Endothelial cell of umbilical vein (primary cell): ENCODE measurements around the gene LRP10. TPM values are rescaled to one million over a fixed set of nuclear protein-coding genes. Genes with fewer than 3 reads are reported as not detected.
A peak's percentile ranks its signal among the peaks of the same experiment; 100 is the strongest.
"Not testable (repeated sequence)": the region's sequence is repeated elsewhere in the genome, so short reads cannot be mapped to it uniquely, and the experiment has no call there.

Experiments
- BruUV-seq: library from RNA; stranded (reverse); fragments of 400-500 nt; replicated peaks from 2 replicates; lab custom pipeline; 2021; lab: Mats Ljungman, UMichigan
- CTCF ChIA-PET: fragments of 300-600, 350-600 bp; sonication (Branson Sonifier 250); formaldehyde crosslinking; loops from one replicate; lab custom pipeline; 2021; ENCODE audit warnings: antibody characterized with exemption, inconsistent platforms; lab: Charles Lee
- POLR2A ChIA-PET: fragments of 300-600, 350-600 bp; sonication (Branson Sonifier 250); formaldehyde crosslinking; loops from one replicate; lab custom pipeline; 2021; ENCODE audit warnings: antibody characterized with exemption, inconsistent platforms; lab: Charles Lee
- DNase-seq: peaks from one replicate; pipeline ENCODE4 v3.0.0-alpha.2; 2011; ENCODE audit warnings: low read depth, low spot score
- FAIRE-seq: peaks from 2 replicates; lab custom pipeline; 2011; peaks lifted over from hg19 to GRCh38; lab: Jason Lieb, UNC
- H2AFZ ChIP-seq: 2 replicates; pipeline ENCODE4 v1.6.0; 2012; ENCODE audit warnings: low read depth, low read length, control low read depth, inconsistent platforms
- H3K27ac ChIP-seq: 2 replicates; pipeline ENCODE4 v1.5.1; 2011; ENCODE audit warnings: low read depth, mild to moderate bottlenecking, control low read depth, low read length, moderate library complexity; ENCODE audit not compliant: insufficient read depth
- H3K27me3 ChIP-seq, 2 experiments: 2 replicates each; pipeline versions ENCODE4 v1.6.0 to v1.6.1; 2011; ENCODE audit warnings: low read length in 2 of 2, mixed read lengths in 1 of 2; ENCODE audit not compliant: control insufficient read depth in 2 of 2, insufficient read depth in 2 of 2
- H3K36me3 ChIP-seq, 2 experiments: 2 replicates in 1 of 2; 3 replicates in 1 of 2; pipeline ENCODE4 v1.5.1; 2011; ENCODE audit warnings: low read length in 2 of 2, mild to moderate bottlenecking in 1 of 2, moderate library complexity in 1 of 2; ENCODE audit not compliant: control insufficient read depth in 2 of 2, insufficient read depth in 2 of 2; ENCODE audit errors: extremely low read depth in 1 of 2
- H3K4me1 ChIP-seq: 3 replicates; pipeline ENCODE4 v1.5.1; 2011; ENCODE audit warnings: mild to moderate bottlenecking, low read length; ENCODE audit not compliant: control insufficient read depth, insufficient read depth; ENCODE audit errors: extremely low read depth
- H3K4me2 ChIP-seq: 2 replicates; pipeline ENCODE4 v1.6.1; 2011; ENCODE audit warnings: low read length, control low read depth, mixed read lengths; ENCODE audit not compliant: insufficient read depth
- H3K4me3 ChIP-seq, 3 experiments: fragments of 200-600 bp in 1 of 3; sonication (generic), shearing (Covaris generic) in 1 of 3; replicated peaks in 1 of 3; 2 replicates each; pipeline ENCODE4 v1.5.1; 2011 to 2016; ENCODE audit warnings: control low read depth in 3 of 3, low read length in 3 of 3, mild to moderate bottlenecking in 2 of 3, inconsistent platforms in 1 of 3, low read depth in 1 of 3, moderate library complexity in 1 of 3; ENCODE audit not compliant: insufficient read depth in 1 of 3
- H3K79me2 ChIP-seq: 2 replicates; pipeline ENCODE4 v1.6.0; 2012; ENCODE audit warnings: low read length, inconsistent platforms; ENCODE audit not compliant: control insufficient read depth, insufficient read depth
- H3K9ac ChIP-seq: replicated peaks from 2 replicates; pipeline ENCODE3; 2011; ENCODE audit warnings: low read length, control low read depth; ENCODE audit not compliant: insufficient read depth; ENCODE audit errors: extremely low read depth
- H3K9me1 ChIP-seq: replicated peaks from 3 replicates; pipeline ENCODE4 v1.6.0; 2011; ENCODE audit warnings: mild to moderate bottlenecking, low read length; ENCODE audit not compliant: control insufficient read depth, insufficient read depth; ENCODE audit errors: extremely low read depth
- H3K9me3 ChIP-seq: replicated peaks from 2 replicates; pipeline ENCODE4 v1.5.1; 2012; ENCODE audit warnings: low read length, inconsistent platforms; ENCODE audit not compliant: control insufficient read depth, insufficient read depth
- H4K20me1 ChIP-seq: replicated peaks from 2 replicates; pipeline ENCODE3; 2011; ENCODE audit warnings: mild to moderate bottlenecking, low read length; ENCODE audit not compliant: control insufficient read depth, insufficient read depth; ENCODE audit errors: extremely low read depth
- FOS ChIP-seq: IDR thresholded peaks from 2 replicates; pipeline ENCODE4 v1.6.1; 2011; ENCODE audit warnings: mild to moderate bottlenecking, low read length, moderate library complexity, borderline replicate concordance; ENCODE audit not compliant: insufficient read depth
- GATA2 ChIP-seq: IDR thresholded peaks from 2 replicates; pipeline ENCODE4 v1.7.0; 2011; ENCODE audit warnings: low read depth, mild to moderate bottlenecking, moderate library complexity, mixed read lengths, low read length; ENCODE audit not compliant: insufficient read length, insufficient read depth
- JUN ChIP-seq: IDR thresholded peaks from 2 replicates; pipeline ENCODE4 v1.6.1; 2011; ENCODE audit warnings: borderline replicate concordance, low read depth; ENCODE audit not compliant: insufficient read length, insufficient read depth
- POLR2A ChIP-seq: IDR thresholded peaks from 2 replicates; pipeline ENCODE4 v1.6.1; 2012; ENCODE audit warnings: low read depth, mild to moderate bottlenecking, control low read depth, low read length
- POLR2AphosphoS5 ChIP-seq: IDR thresholded peaks from 2 replicates; pipeline ENCODE4 v1.6.1; 2012; ENCODE audit warnings: low read depth, mild to moderate bottlenecking, control low read depth, low read length, moderate library complexity; ENCODE audit not compliant: insufficient read depth
- dilution Hi-C: fragments of 300-500 bp; cut with MboI; formaldehyde crosslinking; loops from one replicate; pipeline ENCODE4 v1.15.0; 2019; ENCODE audit warnings: low sequenced_read_pairs; ENCODE audit not compliant: extremely low pct_ligation_motif_present
- intact Hi-C: fragments of 100-400 bp; cut with micrococcal nuclease; formaldehyde crosslinking; loops from one replicate; pipeline ENCODE4 v1.10.0; 2022
- polyA plus RNA-seq, 4 experiments: library from polyadenylated mRNA; depleted of rRNA in 3 of 4; stranded (reverse) in 3 of 4; unstranded in 1 of 4; fragments of >200 nt; gene quantifications; 2 replicates each; pipeline versions ENCODE4 v1.2.1 to v1.2.3, GENCODE V29; 2011 to 2012; ENCODE audit warnings: missing spikeins in 1 of 4
- total RNA-seq: library from RNA; stranded (reverse); gene quantifications from 2 replicates; pipeline ENCODE4 v1.2.3, GENCODE V29; 2021
- TF ChIP-seq, protein P1 (sequence below): IDR thresholded peaks from 2 replicates; pipeline ENCODE4 v1.6.1; 2011; ENCODE audit not compliant: insufficient read depth, insufficient read length
- TF ChIP-seq, protein P2 (sequence below), 2 donors: IDR thresholded peaks; 1 replicate in 1 of 2; 2 replicates in 1 of 2; pipeline ENCODE4 v1.5.1; 2011; ENCODE audit warnings: low read length in 2 of 2, mild to moderate bottlenecking in 2 of 2, moderate library complexity in 2 of 2, control low read depth in 1 of 2, inconsistent platforms in 1 of 2, low read depth in 1 of 2; ENCODE audit not compliant: insufficient read depth in 1 of 2; ENCODE audit errors: extremely low read depth in 1 of 2

LRP10 gene
- total and polyA plus RNA-seq, 2 donors (not counting 3 experiments of a cell fraction or from before 2014, with no cell fraction given), result 123 to 157 TPM

DNA sequence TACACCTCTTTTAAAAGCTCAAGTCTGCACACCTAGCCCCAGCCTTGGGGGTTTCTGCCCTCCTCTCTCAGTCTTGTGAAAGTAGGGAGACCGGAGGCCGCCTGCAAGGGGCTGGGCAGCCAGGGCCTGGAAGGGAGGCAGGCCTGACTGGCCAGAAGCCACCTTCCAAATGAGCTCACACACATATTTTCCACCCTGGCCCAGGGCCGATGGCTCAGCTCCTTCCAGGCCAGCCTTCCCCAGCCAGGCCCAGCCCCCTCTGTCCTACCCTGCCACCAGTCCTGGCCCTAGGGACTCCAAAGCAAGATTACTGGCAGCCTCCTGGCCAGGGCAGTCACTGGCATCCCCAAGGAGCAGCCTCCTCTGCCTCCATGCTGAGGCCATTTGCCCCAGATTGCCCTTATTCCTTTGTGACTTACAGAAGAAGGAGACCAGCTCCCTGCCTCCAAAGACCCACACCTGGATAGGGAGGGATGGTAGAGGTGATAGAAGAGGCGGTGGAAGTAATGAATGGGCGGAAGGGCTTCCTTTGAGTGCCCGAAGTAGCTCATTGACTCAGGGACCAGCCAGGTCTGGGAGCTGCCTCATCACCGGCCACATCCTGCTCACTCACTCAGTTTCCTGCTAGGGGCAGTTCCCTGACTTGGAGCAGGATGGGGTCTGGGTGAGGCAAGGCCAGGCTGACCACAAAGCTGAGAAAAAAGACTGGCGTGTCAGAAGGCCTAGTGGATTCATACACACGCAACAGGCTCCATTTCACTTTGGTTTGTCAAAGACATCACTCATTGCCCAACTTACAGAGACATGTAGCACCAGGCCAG, 20.4 kb upstream of the LRP10 start:
- DNase-seq (peak; percentile 92), FAIRE-seq (peak; percentile 99)
- Histone ChIP-seq H3K27me3 (no peaks in the 10 kb centered on the region), H3K36me3 (peaks cover 4 to 7% of the 10 kb centered on the region in 2 experiments), H3K9me1 (no peaks in the 10 kb centered on the region), H3K4me2 (peak overlapping the region; percentile 46), H3K27ac (peak overlapping the region; percentile 98), H3K79me2 (peaks cover 4% of the 10 kb centered on the region), H3K4me1 (peaks cover 65% of the 10 kb centered on the region), H3K9ac (peak overlapping the region; percentile 84), H3K9me3 (no peaks in the 10 kb centered on the region), H2AFZ (no peak overlapping the region), H3K4me3 (no peak overlapping the region), H4K20me1 (no peaks in the 10 kb centered on the region)
- ChIA-PET CTCF (interaction anchor here (0.7 to 10.2 kb wide), 24 partner anchors 15 to 462 kb away, joined by 3 to 313 read pairs (median 4); partner anchors contain the start of genes ABHD4, DAD1, LRP10 and MMP14), POLR2A (interaction anchor here (1.2 to 1.7 kb wide), 3 partner anchors 10 to 28 kb away, joined by 5 to 15 read pairs (median 9); no protein-coding TSS in a partner anchor)
- dilution Hi-C loops, result no loop called here
- BruUV-seq, result TSS peak; percentile 62
- intact Hi-C loops, result loop anchor here (1.0 to 10.0 kb wide), 4 partner anchors 15 to 376 kb away; partner anchors contain the start of gene MMP14
- TF ChIP-seq POLR2A (peak; percentile 72), POLR2AphosphoS5 (peak; percentile 92), FOS (peak; percentile 96), JUN (peak; percentile 68), GATA2 (peak; percentile 68)
- TF ChIP-seq, protein P1, sequence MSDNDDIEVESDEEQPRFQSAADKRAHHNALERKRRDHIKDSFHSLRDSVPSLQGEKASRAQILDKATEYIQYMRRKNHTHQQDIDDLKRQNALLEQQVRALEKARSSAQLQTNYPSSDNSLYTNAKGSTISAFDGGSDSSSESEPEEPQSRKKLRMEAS, result no peak
- TF ChIP-seq, protein P2, sequence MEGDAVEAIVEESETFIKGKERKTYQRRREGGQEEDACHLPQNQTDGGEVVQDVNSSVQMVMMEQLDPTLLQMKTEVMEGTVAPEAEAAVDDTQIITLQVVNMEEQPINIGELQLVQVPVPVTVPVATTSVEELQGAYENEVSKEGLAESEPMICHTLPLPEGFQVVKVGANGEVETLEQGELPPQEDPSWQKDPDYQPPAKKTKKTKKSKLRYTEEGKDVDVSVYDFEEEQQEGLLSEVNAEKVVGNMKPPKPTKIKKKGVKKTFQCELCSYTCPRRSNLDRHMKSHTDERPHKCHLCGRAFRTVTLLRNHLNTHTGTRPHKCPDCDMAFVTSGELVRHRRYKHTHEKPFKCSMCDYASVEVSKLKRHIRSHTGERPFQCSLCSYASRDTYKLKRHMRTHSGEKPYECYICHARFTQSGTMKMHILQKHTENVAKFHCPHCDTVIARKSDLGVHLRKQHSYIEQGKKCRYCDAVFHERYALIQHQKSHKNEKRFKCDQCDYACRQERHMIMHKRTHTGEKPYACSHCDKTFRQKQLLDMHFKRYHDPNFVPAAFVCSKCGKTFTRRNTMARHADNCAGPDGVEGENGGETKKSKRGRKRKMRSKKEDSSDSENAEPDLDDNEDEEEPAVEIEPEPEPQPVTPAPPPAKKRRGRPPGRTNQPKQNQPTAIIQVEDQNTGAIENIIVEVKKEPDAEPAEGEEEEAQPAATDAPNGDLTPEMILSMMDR (IDR thresholded peaks at IDR 0.05; ENCODE audit: extremely low read depth in 1 of 2, insufficient read depth in 1 of 2, low read depth in 1 of 2, low read length in 2 of 2), result no peak

DNA sequence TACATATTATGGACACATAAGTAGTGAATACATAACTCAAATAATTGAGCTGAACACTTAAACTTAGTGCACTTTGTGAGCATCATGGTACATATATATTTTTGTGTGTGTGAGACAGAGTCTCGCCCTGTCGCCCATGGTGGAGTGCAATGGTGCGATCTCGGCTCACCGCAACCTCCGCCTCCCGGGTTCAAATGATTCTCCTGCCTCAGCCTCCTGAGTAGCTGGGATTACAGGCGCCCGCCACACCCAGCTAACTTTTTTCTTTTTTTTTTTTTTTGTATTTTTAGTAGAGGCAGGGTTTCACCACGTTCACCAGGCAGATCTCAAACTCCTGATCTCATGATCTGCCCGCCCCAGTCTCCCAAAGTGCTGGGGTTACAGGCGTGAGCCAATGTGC, 19.4 kb upstream of the LRP10 start:
- Histone ChIP-seq H3K4me2 (peak overlapping the region; percentile 37), H3K27ac (peak overlapping the region; percentile 98), H3K9ac (peak overlapping the region; percentile 84), H3K4me1 (peaks cover 56% of the 10 kb centered on the region)
- H3K27me3 ChIP-seq, H4K20me1 ChIP-seq, H3K9me1 ChIP-seq, H3K36me3 ChIP-seq, BruUV-seq, H3K4me3 ChIP-seq, dilution Hi-C loops, H3K79me2 ChIP-seq, H3K9me3 ChIP-seq, FAIRE-seq, H2AFZ ChIP-seq, DNase-seq: not testable (repeated sequence)
- intact Hi-C loops, result loop anchor here (2.0 to 10.0 kb wide), 2 partner anchors 85 to 377 kb away; partner anchors contain the start of gene OXA1L
- ChIA-PET POLR2A (interaction anchor here (1.0 to 1.7 kb wide), 2 partner anchors 29 kb away, joined by 5 to 15 read pairs; no protein-coding TSS in a partner anchor), CTCF (interaction anchor here (0.7 to 10.2 kb wide), 27 partner anchors 9 to 463 kb away, joined by 3 to 313 read pairs (median 4); partner anchors contain the start of genes DAD1, LRP10, MMP14 and MRPL52)
